RWPE2 (cell line): ENCODE data around the gene WDR18.
A peak's percentile ranks its signal among the peaks of the same experiment; 100 is the strongest.
"Not testable (repeated sequence)": the region's sequence is repeated elsewhere in the genome, so short reads cannot be mapped to it uniquely, and the experiment has no call there.

Experiments used
- ATAC-seq: fragments of 200-7000 bp; cut with Tn5 transposase; 3 replicates; pipeline ENCODE4 v1.9.1; 2021; ENCODE audit warnings: low read depth
- DNase-seq: peaks from one replicate; pipeline ENCODE4 v3.0.0-alpha.2; 2020; ENCODE audit warnings: low spot score
- H3K27ac ChIP-seq: fragments of 450-650 bp; 2 replicates; pipeline ENCODE4 v1.5.1; 2017; ENCODE audit warnings: mild to moderate bottlenecking; ENCODE audit not compliant: poor library complexity, severe bottlenecking
- H3K27me3 ChIP-seq: fragments of 250-450 bp; sonication (Bioruptor Pico); 2 replicates; pipeline ENCODE4 v1.5.1; 2021; ENCODE audit warnings: mild to moderate bottlenecking, moderate library complexity; ENCODE audit not compliant: insufficient read depth, poor library complexity, severe bottlenecking
- H3K36me3 ChIP-seq: fragments of 250-450 bp; sonication (Bioruptor Pico); 2 replicates; pipeline ENCODE4 v1.5.1; 2020; ENCODE audit warnings: low read depth, mild to moderate bottlenecking, moderate library complexity
- H3K4me1 ChIP-seq: fragments of 250-450 bp; sonication (Bioruptor Pico); 2 replicates; pipeline ENCODE4 v1.5.1; 2021; ENCODE audit warnings: mild to moderate bottlenecking, moderate library complexity; ENCODE audit not compliant: insufficient read depth, poor library complexity, severe bottlenecking
- H3K4me3 ChIP-seq: fragments of 250-450 bp; sonication (Bioruptor Pico); 2 replicates; pipeline ENCODE4 v1.5.1; 2021; ENCODE audit warnings: mild to moderate bottlenecking, moderate library complexity; ENCODE audit not compliant: severe bottlenecking
- H3K9me3 ChIP-seq: fragments of 250-450 bp; sonication (Bioruptor Pico); 2 replicates; pipeline ENCODE4 v1.5.1; 2021; ENCODE audit warnings: mild to moderate bottlenecking, moderate library complexity; ENCODE audit not compliant: severe bottlenecking
- TF ChIP-seq, protein P1 (sequence below): fragments of 450-650 bp; IDR thresholded peaks from one replicate; pipeline ENCODE4 v1.5.1; 2017; ENCODE audit warnings: mild to moderate bottlenecking, moderate library complexity; ENCODE audit not compliant: poor library complexity, severe bottlenecking

The WDR18 gene

DNA sequence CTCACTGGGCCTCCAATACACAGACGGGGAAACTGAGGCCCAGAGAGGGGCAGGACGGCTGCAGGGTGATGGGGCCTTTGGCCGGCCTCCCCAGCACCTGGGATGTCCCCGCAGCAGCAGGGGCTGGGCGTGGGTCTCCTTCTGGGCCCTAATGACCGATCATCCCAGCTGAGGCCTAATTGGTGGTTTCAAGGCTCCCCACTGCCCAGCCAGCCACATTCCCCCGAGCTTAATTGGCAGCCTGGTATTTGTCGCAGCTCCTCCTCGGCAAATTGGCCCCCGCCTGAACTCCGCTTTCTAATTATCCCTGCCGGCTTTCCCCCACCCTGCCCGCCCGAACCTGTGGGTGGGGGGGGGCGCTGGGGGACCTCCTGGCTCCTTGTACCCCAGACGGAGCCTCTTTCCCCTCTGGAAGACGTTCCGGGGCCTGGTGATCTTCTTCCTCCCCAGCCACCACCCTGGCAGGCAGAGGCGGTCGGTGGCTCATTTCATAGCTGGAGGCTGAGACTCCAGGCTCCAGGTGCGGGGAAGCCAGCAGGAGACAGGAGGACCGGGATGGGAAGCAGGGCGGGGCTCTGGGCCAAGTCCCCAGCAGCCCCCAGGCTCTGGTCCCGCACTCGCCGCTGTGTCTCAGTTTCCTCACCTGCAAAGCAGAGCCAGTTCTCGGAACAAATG, 27.2 kb upstream of the WDR18 start:
- no peak overlapping the region for H3K4me3 ChIP-seq
- no peaks in the 10 kb centered on the region for H3K36me3 ChIP-seq
- peak overlapping the region; percentile 43 for H3K27ac ChIP-seq
- ATAC-seq (0 out of 3 replicates have a peak, but pooled peaks have one; percentile 29), DNase-seq (peak; percentile 45)
- H3K27me3 ChIP-seq: no peaks in the 10 kb centered on the region
- no peaks in the 10 kb centered on the region for H3K9me3 ChIP-seq
- TF ChIP-seq, protein P1, sequence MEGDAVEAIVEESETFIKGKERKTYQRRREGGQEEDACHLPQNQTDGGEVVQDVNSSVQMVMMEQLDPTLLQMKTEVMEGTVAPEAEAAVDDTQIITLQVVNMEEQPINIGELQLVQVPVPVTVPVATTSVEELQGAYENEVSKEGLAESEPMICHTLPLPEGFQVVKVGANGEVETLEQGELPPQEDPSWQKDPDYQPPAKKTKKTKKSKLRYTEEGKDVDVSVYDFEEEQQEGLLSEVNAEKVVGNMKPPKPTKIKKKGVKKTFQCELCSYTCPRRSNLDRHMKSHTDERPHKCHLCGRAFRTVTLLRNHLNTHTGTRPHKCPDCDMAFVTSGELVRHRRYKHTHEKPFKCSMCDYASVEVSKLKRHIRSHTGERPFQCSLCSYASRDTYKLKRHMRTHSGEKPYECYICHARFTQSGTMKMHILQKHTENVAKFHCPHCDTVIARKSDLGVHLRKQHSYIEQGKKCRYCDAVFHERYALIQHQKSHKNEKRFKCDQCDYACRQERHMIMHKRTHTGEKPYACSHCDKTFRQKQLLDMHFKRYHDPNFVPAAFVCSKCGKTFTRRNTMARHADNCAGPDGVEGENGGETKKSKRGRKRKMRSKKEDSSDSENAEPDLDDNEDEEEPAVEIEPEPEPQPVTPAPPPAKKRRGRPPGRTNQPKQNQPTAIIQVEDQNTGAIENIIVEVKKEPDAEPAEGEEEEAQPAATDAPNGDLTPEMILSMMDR: no peak
- H3K4me1 ChIP-seq: peaks cover 24% of the 10 kb centered on the region

- not testable (repeated sequence) for DNase-seq, H3K9me3 ChIP-seq, ATAC-seq, H3K4me3 ChIP-seq, H3K36me3 ChIP-seq, H3K27me3 ChIP-seq
- Histone ChIP-seq H3K27ac (peak overlapping the region; percentile 43), H3K4me1 (peaks cover 22% of the 10 kb centered on the region)
Measured at GRCh38 chr19:957578-957977, 26.6 kb upstream of the WDR18 start.

DNA sequence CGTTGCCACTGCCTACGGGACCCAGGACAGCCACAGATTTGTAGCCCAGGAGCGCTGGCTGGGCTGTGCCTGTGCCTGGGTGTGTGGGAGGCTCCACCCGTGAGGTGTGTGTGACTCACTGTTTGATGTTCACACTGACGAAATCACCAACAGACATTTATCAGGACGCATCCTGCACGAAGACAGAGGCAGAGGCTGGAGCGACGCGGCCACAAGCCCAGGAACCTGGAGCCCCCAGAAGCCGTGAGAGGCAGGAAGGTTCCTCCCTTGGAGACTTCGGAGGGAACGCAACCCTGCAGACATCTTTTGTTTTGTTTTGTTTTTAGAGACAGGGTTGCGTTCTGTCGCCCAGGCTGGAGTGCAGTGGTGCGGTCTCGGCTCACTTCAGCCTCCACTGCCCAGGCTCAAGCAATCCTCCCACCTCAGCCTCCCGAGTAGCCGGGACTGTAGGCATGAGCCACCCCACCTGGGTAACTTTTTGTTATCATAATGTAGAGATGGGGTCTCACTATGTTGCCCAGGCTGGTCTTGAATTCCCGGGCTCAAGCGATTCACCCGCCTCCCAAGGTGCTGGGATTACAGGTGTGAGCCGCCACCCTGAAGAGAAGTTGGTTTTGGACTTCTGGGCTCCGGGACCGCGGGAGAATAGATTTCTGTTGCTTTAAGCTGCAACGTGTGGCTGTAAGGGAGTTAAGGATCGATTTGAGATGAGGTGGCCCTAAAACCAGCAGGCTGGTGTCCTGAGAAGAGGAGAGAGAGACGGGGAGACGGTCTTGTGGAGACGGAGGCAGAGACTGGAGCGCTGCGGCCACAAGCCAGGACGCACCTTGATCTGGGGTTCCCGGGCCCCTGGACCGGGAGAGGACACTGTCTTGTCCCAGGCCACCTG, 24.9 kb upstream of the WDR18 start:
- peak; percentile 56 for DNase-seq
- Histone ChIP-seq H3K4me3 (no peak overlapping the region), H3K27ac (no peak overlapping the region), H3K4me1 (peaks cover 15% of the 10 kb centered on the region), H3K27me3 (no peaks in the 10 kb centered on the region), H3K36me3 (no peaks in the 10 kb centered on the region), H3K9me3 (no peaks in the 10 kb centered on the region)
- peak; percentile 74 for ATAC-seq
- TF ChIP-seq, protein P1: no peak

- Histone ChIP-seq H3K4me3 (no peak overlapping the region), H3K4me1 (peaks cover 15% of the 10 kb centered on the region), H3K27me3 (no peaks in the 10 kb centered on the region), H3K36me3 (peaks cover 4% of the 10 kb centered on the region), H3K9me3 (no peaks in the 10 kb centered on the region), H3K27ac (no peak overlapping the region)
- TF ChIP-seq, protein P1: no peak
- ATAC-seq (no peak), DNase-seq (no peak)
Measured at GRCh38 chr19:960020-960419, 24.1 kb upstream of the WDR18 start.

DNA sequence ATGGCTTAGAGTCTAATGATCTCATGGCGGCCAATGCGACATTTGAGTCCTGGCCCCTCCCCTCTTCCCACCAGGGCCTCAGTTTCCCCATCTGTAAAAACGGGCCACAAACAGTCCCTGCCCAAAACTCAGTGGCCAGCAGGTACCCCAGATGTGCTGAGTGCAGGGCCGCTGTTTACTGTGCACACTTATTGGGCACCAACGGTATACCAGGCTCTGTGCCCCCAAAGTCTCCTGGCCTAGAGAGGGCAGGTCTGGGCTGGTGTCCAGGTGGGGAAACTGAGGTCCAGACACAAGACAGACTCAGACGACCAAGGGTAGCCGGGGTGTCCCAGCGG, 23.6 kb upstream of the WDR18 start:
- DNase-seq: no peak
- Histone ChIP-seq H3K36me3 (peaks cover 9% of the 10 kb centered on the region), H3K9me3 (no peaks in the 10 kb centered on the region), H3K27ac (no peak overlapping the region), H3K27me3 (no peaks in the 10 kb centered on the region), H3K4me3 (no peak overlapping the region), H3K4me1 (peaks cover 15% of the 10 kb centered on the region)
- no peak for ATAC-seq
- TF ChIP-seq, protein P1: no peak
